ENCODE data around the gene SGIP1. TPM values are rescaled to one million over a fixed set of nuclear protein-coding genes. Genes with fewer than 3 reads are reported as not detected.

SGIP1 gene
- polyA plus RNA-seq, 1 experiment, result 110 TPM

DNA sequence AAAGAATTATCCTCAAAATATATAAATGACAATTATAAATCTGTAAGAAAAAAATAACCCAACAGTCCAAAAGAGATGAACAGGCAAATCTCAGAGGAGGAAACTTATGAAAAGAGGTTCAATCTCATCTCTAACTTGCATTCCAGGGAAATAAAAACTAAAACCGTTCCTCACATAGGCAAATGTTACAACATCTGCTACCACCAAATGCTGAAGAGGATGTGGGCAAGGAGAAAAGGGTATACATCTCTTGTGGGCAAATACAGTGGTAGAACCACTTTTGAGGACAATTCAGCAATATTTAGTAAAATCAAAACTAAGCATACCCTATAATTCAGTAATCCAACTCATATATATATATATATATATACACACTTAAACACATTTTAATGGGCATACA lies 33.7 kb upstream of the SGIP1 start:
- DNase-seq (ENCODE audit: low read depth, low spot score), result no peak
- no peak overlapping the region for H3K4me3 ChIP-seq (ENCODE audit: low read depth, low read length)
- no peaks in the 10 kb centered on the region for H3K27me3 ChIP-seq (ENCODE audit: control insufficient read depth, insufficient read depth, low read length)
- H3K9me3 ChIP-seq (ENCODE audit: control insufficient read depth, insufficient read depth, low read length), result no peaks in the 10 kb centered on the region
- CTCF ChIA-PET, result no interaction called here
- POLR2A ChIA-PET, result no interaction called here
- TF ChIP-seq, protein P1, sequence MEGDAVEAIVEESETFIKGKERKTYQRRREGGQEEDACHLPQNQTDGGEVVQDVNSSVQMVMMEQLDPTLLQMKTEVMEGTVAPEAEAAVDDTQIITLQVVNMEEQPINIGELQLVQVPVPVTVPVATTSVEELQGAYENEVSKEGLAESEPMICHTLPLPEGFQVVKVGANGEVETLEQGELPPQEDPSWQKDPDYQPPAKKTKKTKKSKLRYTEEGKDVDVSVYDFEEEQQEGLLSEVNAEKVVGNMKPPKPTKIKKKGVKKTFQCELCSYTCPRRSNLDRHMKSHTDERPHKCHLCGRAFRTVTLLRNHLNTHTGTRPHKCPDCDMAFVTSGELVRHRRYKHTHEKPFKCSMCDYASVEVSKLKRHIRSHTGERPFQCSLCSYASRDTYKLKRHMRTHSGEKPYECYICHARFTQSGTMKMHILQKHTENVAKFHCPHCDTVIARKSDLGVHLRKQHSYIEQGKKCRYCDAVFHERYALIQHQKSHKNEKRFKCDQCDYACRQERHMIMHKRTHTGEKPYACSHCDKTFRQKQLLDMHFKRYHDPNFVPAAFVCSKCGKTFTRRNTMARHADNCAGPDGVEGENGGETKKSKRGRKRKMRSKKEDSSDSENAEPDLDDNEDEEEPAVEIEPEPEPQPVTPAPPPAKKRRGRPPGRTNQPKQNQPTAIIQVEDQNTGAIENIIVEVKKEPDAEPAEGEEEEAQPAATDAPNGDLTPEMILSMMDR (IDR thresholded peaks at IDR 0.05; ENCODE audit: low read depth, low read length), result no peak
- H3K27ac ChIP-seq (ENCODE audit: low read depth, low read length), result no peak overlapping the region

DNA sequence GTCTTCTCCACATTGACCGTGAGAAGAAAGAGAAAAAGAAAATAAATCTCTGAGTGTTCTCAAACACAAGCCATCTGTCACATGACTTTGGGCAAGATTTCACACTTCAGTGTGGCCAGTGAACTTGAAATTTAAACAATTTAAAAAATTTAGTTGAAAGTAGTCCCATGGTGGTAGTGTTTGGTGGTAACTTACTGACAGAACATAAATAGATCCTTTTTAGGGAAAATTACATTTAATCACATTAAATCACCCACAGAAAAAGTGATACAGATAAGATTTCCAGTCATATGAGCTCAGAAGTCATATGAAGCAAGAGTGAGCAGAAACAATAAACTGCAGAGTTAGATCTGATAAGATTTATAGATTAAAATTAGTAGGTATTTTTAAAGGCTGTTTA lies 31.9 kb upstream of the SGIP1 start:
- Histone ChIP-seq H3K4me3 (ENCODE audit: low read depth, low read length) (no peak overlapping the region), H3K9me3 (ENCODE audit: control insufficient read depth, insufficient read depth, low read length) (no peaks in the 10 kb centered on the region), H3K27me3 (ENCODE audit: control insufficient read depth, insufficient read depth, low read length) (no peaks in the 10 kb centered on the region), H3K27ac (ENCODE audit: low read depth, low read length) (no peak overlapping the region)
- ChIA-PET CTCF (interaction anchor here (0.5 to 3.8 kb wide), 5 partner anchors 11 to 252 kb away, joined by 3 to 92 read pairs (median 51); partner anchors contain the start of gene SGIP1), POLR2A (no interaction called here)
- TF ChIP-seq, protein P1 (IDR thresholded peaks at IDR 0.05; ENCODE audit: low read depth, low read length), result no peak
- DNase-seq (ENCODE audit: low read depth, low spot score), result no peak

DNA sequence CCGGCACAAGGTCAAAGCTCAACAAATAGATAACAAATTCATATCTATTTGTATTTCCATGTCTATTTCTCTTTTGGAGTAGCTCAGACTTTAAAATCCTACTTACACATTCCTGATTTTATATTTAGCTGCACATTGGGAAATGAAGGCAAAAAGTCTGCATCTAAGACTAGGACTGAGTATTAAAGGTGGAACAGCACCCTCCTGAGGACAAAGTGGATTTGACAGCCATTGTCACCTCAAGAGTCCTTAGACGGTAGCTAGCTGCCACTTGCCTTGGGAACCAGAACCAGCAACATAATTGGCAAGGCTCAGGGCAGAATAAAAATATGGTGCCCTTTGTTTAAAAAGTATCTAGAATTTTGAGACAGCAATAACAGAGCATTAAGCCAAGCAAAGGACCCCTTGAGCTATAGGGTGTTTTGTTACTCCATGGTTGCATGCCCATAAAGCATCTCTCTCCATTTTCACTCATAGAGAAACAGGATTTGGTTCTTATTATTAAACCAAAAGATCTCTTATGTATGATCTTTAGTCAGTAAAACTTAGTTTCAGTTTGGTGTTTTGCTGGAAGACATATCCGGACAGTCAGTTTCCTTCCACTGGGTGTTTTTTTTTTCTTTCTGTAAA lies 30.0 kb upstream of the SGIP1 start:
- Histone ChIP-seq H3K4me3 (ENCODE audit: low read depth, low read length) (no peak overlapping the region), H3K27me3 (ENCODE audit: control insufficient read depth, insufficient read depth, low read length) (no peaks in the 10 kb centered on the region), H3K9me3 (ENCODE audit: control insufficient read depth, insufficient read depth, low read length) (no peaks in the 10 kb centered on the region), H3K27ac (ENCODE audit: low read depth, low read length) (no peak overlapping the region)
- TF ChIP-seq, protein P1 (IDR thresholded peaks at IDR 0.05; ENCODE audit: low read depth, low read length), result peak; percentile 74
- ChIA-PET POLR2A (interaction anchor here (1.0 to 1.7 kb wide), 3 partner anchors 13 to 57 kb away, joined by 3 to 6 read pairs (median 5); partner anchors contain the start of gene SGIP1), CTCF (interaction anchor here (0.6 to 3.8 kb wide), 61 partner anchors 9 to 816 kb away, joined by 3 to 92 read pairs (median 5); partner anchors contain the start of gene SGIP1)
- no peak for DNase-seq (ENCODE audit: low read depth, low spot score)

DNA sequence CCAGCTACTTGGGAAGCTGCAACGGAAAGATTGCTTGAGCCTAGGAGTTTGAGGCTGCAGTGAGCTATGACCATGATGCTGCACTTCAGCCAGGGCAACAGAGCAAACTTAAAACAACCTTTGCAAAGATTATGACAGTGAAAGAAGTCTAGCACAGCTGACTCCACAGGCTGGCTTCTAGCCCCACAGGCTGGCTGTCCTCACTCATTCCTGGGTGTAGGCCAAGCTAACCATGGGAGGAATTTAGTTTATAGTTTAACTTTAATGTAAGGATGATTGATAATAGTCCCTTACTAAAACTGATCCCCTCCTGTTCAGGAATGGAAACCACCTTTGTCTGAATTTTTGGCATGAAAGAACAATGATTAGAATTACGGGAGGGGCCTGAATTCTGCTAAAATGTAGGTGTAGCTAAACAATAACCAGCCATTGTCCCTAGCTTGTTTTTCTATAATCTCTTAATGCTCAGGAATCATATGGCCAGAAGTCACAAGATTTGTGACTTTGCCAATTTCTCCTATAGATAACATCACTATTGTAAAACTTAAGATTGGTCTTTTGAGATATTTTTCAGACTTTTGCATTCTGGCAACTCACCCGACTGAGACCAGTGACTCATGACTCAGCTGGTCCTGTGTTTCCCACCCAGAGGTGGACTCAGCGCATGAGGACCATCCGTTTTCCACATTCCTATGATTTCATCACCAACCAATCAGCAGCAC lies 28.1 kb upstream of the SGIP1 start:
- no peak overlapping the region for H3K4me3 ChIP-seq (ENCODE audit: low read depth, low read length)
- TF ChIP-seq, protein P1 (IDR thresholded peaks at IDR 0.05; ENCODE audit: low read depth, low read length), result no peak
- H3K27ac ChIP-seq (ENCODE audit: low read depth, low read length), result peak overlapping the region; percentile 63
- CTCF ChIA-PET, result interaction anchor here (0.6 to 3.8 kb wide), 9 partner anchors 15 to 707 kb away, joined by 3 to 66 read pairs (median 7); partner anchors contain the start of gene SGIP1
- no peaks in the 10 kb centered on the region for H3K27me3 ChIP-seq (ENCODE audit: control insufficient read depth, insufficient read depth, low read length)
- POLR2A ChIA-PET, result interaction anchor here (1.2 to 2.0 kb wide), 4 partner anchors 15 to 28 kb away, joined by 4 to 14 read pairs (median 7); partner anchors contain the start of gene SGIP1
- H3K9me3 ChIP-seq (ENCODE audit: control insufficient read depth, insufficient read depth, low read length), result no peaks in the 10 kb centered on the region; the same call in 1 of the 2 replicates
- DNase-seq (ENCODE audit: low read depth, low spot score), result peak; percentile 71

DNA sequence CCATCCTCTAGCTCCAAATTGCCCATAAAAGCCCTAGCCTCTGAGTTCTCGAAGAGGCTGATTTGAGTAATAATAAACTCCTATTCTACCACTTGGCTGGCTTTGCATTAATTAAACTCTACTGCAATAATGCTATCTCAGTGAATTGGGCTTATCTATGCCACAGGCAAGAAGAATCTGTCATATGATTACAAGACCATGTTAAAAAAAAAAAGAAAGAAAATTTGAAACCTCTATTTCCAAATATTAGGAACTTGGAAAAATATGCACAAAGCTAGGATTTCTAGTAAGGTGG lies 27.6 kb upstream of the SGIP1 start:
- H3K27me3 ChIP-seq (ENCODE audit: control insufficient read depth, insufficient read depth, low read length), result no peaks in the 10 kb centered on the region
- POLR2A ChIA-PET, result interaction anchor here (0.8 to 2.0 kb wide), 5 partner anchors 15 to 164 kb away, joined by 3 to 14 read pairs (median 6); partner anchors contain the start of gene SGIP1
- no peak overlapping the region for H3K27ac ChIP-seq (ENCODE audit: low read depth, low read length)
- CTCF ChIA-PET, result interaction anchor here (0.6 to 3.8 kb wide), 6 partner anchors 16 to 708 kb away, joined by 3 to 65 read pairs (median 8); no protein-coding TSS in a partner anchor
- no peaks in the 10 kb centered on the region; the same call in 1 of the 2 replicates for H3K9me3 ChIP-seq (ENCODE audit: control insufficient read depth, insufficient read depth, low read length)
- TF ChIP-seq, protein P1 (IDR thresholded peaks at IDR 0.05; ENCODE audit: low read depth, low read length), result no peak
- no peak overlapping the region for H3K4me3 ChIP-seq (ENCODE audit: low read depth, low read length)
- no peak for DNase-seq (ENCODE audit: low read depth, low spot score)

Data from AG04450 (cell line).